A549 (cell line): ENCODE measurements around the gene ID3. TPM values are rescaled to one million over a fixed set of nuclear protein-coding genes. Genes with fewer than 3 reads are reported as not detected.

Source experiments
- ATAC-seq, 2 experiments: fragments of 200-7000 bp in 1 of 2; fragments of >200 bp in 1 of 2; cut with Nextera tagmentation in 1 of 2; cut with Tn5 transposase in 1 of 2; 3 replicates each; pipeline versions ENCODE4 v1.8.0 to v1.9.1; 2018 to 2020; ENCODE audit warnings: mild to moderate bottlenecking in 1 of 2, moderate library complexity in 1 of 2
- CTCF ChIA-PET: fragments of 300-600 bp; sonication (Branson Sonifier 250); formaldehyde crosslinking; extraction: SDS; loops from one replicate; lab custom pipeline; 2021; ENCODE audit warnings: antibody characterized with exemption, inconsistent platforms; lab: Yijun Ruan, JAX
- POLR2A ChIA-PET: fragments of 350-600 bp; formaldehyde crosslinking; extraction: SDS; loops from one replicate; lab custom pipeline; 2021; ENCODE audit warnings: antibody characterized with exemption, inconsistent platforms; lab: Yijun Ruan, JAX
- DNase-seq, 2 experiments: peaks; one replicate each; pipeline versions ENCODE4 v3.0.0 to v3.0.0-alpha.2; 2011 to 2016; ENCODE audit warnings: low read depth in 1 of 2, low spot score in 1 of 2
- FAIRE-seq: peaks from 2 replicates; lab custom pipeline; 2011; peaks lifted over from hg19 to GRCh38; lab: Jason Lieb, UNC
- H3K27ac ChIP-seq, 2 experiments: fragments of >200 bp; sonication (Bioruptor Twin); formaldehyde crosslinking; 3 replicates each; pipeline ENCODE4 v1.5.1; 2016 to 2017
- H3K4me1 ChIP-seq: fragments of >200 bp; sonication (Bioruptor Twin); formaldehyde crosslinking; 3 replicates; pipeline ENCODE4 v1.6.1; 2016
- H3K4me2 ChIP-seq: fragments of >200 bp; sonication (Bioruptor Twin); formaldehyde crosslinking; 3 replicates; pipeline ENCODE4 v1.6.1; 2016
- H3K4me3 ChIP-seq: fragments of >200 bp; sonication (Bioruptor Twin); formaldehyde crosslinking; 3 replicates; pipeline ENCODE4 v1.5.1; 2016
- H3K9me3 ChIP-seq: fragments of >200 bp; sonication (Bioruptor Twin); formaldehyde crosslinking; 3 replicates; pipeline ENCODE4 v1.6.1; 2016
- BHLHE40 ChIP-seq: IDR thresholded peaks from 2 replicates; pipeline ENCODE4 v1.6.1; 2012; ENCODE audit warnings: low read depth, low read length, inconsistent platforms
- CBX8 ChIP-seq: fragments of 200-600 bp; sonication (generic); IDR thresholded peaks from 2 replicates; pipeline ENCODE4 v1.6.1; 2016
- CEBPB ChIP-seq, 2 experiments: fragments of >200 bp in 1 of 2; sonication (Bioruptor Twin) in 1 of 2; formaldehyde crosslinking in 1 of 2; IDR thresholded peaks; 2 replicates each; pipeline ENCODE4 v1.6.1; 2012 to 2016
- CHD4 ChIP-seq: fragments of 200-600 bp; sonication (generic); IDR thresholded peaks from 2 replicates; pipeline ENCODE4 v1.6.1; 2016; ENCODE audit warnings: antibody characterized with exemption, mild to moderate bottlenecking, borderline replicate concordance
- CTCF ChIP-seq: fragments of >200 bp; sonication (Bioruptor Twin); formaldehyde crosslinking; IDR thresholded peaks from 3 replicates; pipeline ENCODE4 v1.5.1; 2016
- EHF ChIP-seq: fragments of 250-450 bp; sonication (Bioruptor Pico); IDR thresholded peaks from 2 replicates; pipeline ENCODE4 v1.5.0; 2020; ENCODE audit warnings: mild to moderate bottlenecking
- EP300 ChIP-seq, 2 experiments: fragments of >200 bp; sonication (Bioruptor Twin); formaldehyde crosslinking; IDR thresholded peaks; 2 replicates in 1 of 2; 3 replicates in 1 of 2; pipeline ENCODE4 v1.6.1; 2016 to 2017
- HES2 ChIP-seq: fragments of >200 bp; sonication (Bioruptor Twin); formaldehyde crosslinking; IDR thresholded peaks from 2 replicates; pipeline ENCODE4 v1.6.1; 2016
- HOXB13 ChIP-seq: fragments of 250-450 bp; sonication (Bioruptor Pico); IDR thresholded peaks from 2 replicates; pipeline ENCODE4 v1.5.0; 2020; ENCODE audit warnings: low read depth, mild to moderate bottlenecking, moderate library complexity
- JUN ChIP-seq, 2 experiments: fragments of >200 bp; sonication (Bioruptor Twin); formaldehyde crosslinking; IDR thresholded peaks; 2 replicates in 1 of 2; 3 replicates in 1 of 2; pipeline ENCODE4 v1.6.1; 2016 to 2017
- JUNB ChIP-seq: fragments of >200 bp; sonication (Bioruptor Twin); formaldehyde crosslinking; IDR thresholded peaks from 2 replicates; pipeline ENCODE4 v1.6.1; 2016
- KDM1A ChIP-seq: fragments of 200-600 bp; sonication (generic); IDR thresholded peaks from 2 replicates; pipeline ENCODE4 v1.6.1; 2016; ENCODE audit warnings: low read depth, mild to moderate bottlenecking
- KDM5A ChIP-seq: fragments of 200-600 bp; sonication (generic); IDR thresholded peaks from 2 replicates; pipeline ENCODE4 v1.6.1; 2016; ENCODE audit warnings: antibody characterized with exemption, mild to moderate bottlenecking
- MAFK ChIP-seq: fragments of 450-650 bp; IDR thresholded peaks from 2 replicates; pipeline ENCODE4 v1.6.1; 2014; ENCODE audit not compliant: partially characterized antibody
- NR3C1 ChIP-seq: fragments of >200 bp; sonication (Bioruptor Twin); formaldehyde crosslinking; IDR thresholded peaks from 3 replicates; pipeline ENCODE4 v1.6.1; 2017
- PBX3 ChIP-seq: IDR thresholded peaks from 2 replicates; pipeline ENCODE4 v1.6.1; 2012
- PHF8 ChIP-seq: fragments of 200-600 bp; sonication (generic); IDR thresholded peaks from 2 replicates; pipeline ENCODE4 v1.6.1; 2016; ENCODE audit warnings: low read depth, mild to moderate bottlenecking, antibody characterized with exemption, moderate library complexity, borderline replicate concordance
- POLR2AphosphoS2 ChIP-seq: conservative IDR thresholded peaks from 2 replicates; pipeline ENCODE4 v1.6.1; 2012; ENCODE audit warnings: low read length, improper control_type of control experiment, inconsistent platforms
- RAD21 ChIP-seq, 2 experiments: fragments of >200 bp in 1 of 2; sonication (Bioruptor Twin) in 1 of 2; formaldehyde crosslinking in 1 of 2; IDR thresholded peaks in 1 of 2; conservative IDR thresholded peaks in 1 of 2; 2 replicates in 1 of 2; 3 replicates in 1 of 2; pipeline ENCODE4 v1.6.1; 2012 to 2018; ENCODE audit warnings: inconsistent platforms in 1 of 2
- RFX5 ChIP-seq: fragments of 450-650 bp; IDR thresholded peaks from 2 replicates; pipeline ENCODE4 v1.7.1; 2014; ENCODE audit warnings: antibody characterized with exemption, mild to moderate bottlenecking, moderate library complexity
- USF2 ChIP-seq: fragments of 450-650 bp; IDR thresholded peaks from 2 replicates; pipeline ENCODE4 v1.6.1; 2014; ENCODE audit warnings: antibody characterized with exemption
- ZFP36 ChIP-seq: fragments of 450-650 bp; IDR thresholded peaks from 2 replicates; pipeline ENCODE4 v1.6.1; 2014; ENCODE audit warnings: borderline replicate concordance; ENCODE audit not compliant: partially characterized antibody
- ZSCAN20 ChIP-seq: fragments of 250-450 bp; sonication (Bioruptor Pico); IDR thresholded peaks from 2 replicates; pipeline ENCODE4 v1.8.0; 2022; ENCODE audit warnings: mild to moderate bottlenecking, moderate library complexity
- WGBS: methylation state at CpG from one replicate; pipeline ENCODE4 v1.1.6; 2017; ENCODE audit errors: missing lambda C conversion rate; 5-methylcytosine and 5-hydroxymethylcytosine counted together
- polyA plus RNA-seq, 4 experiments: library from polyadenylated mRNA; depleted of rRNA in 3 of 4; stranded (reverse); fragments of >200 nt; fragmentation: RNase III in 1 of 4; extraction: RNeasy Plus Mini Kit Qiagen cat#74134 plus additional on column Dnase treatment in 1 of 4; gene quantifications; 2 replicates in 3 of 4; 3 replicates in 1 of 4; pipeline ENCODE4 v1.2.3, GENCODE V29; 2011 to 2017

ID3 gene
- polyA plus RNA-seq, 2 of the 4 experiments (the other 2 are of a cell fraction): 171 to 336 TPM

GRCh38 chr1:23554481-23555269, 4.6 kb downstream of the ID3 start (continued):
- TF ChIP-seq EHF (CRISPR knock-in tag) (peak; percentile 22; the same call in 1 of the 2 replicates), RAD21 (conservative IDR thresholded peaks at IDR 0.05 in 1 of 2, IDR thresholded peaks at IDR 0.05 in 1 of 2) (peak in 1 of 2 experiments; percentile 23; a peak in 2 of 5 replicates), PHF8 (no peak), USF2 (peak; percentile 59), NR3C1 (no peak), EP300 (IDR thresholded peaks at IDR 0.05) (peak in 1 of 2 experiments; percentile 67; a peak in 3 of 5 replicates), RFX5 (no peak)

- no peak for FAIRE-seq
- CTCF ChIA-PET: interaction anchor here (1.1 to 29.3 kb wide), 6 partner anchors 9 to 111 kb away, joined by 3 to 699 read pairs (median 8); no protein-coding TSS in a partner anchor
These were observed 5.2 kb downstream of the ID3 start for GRCh38 chr1:23554127-23554480.

GRCh38 chr1:23553231-23554126, 5.8 kb downstream of the ID3 start:
- Histone ChIP-seq H3K4me1 (peaks cover 49% of the 10 kb centered on the region), H3K27ac (peak overlapping the region; percentile 96 to 98), H3K9me3 (no peaks in the 10 kb centered on the region)
- POLR2A ChIA-PET: interaction anchor here (0.7 to 3.7 kb wide), 6 partner anchors 9 to 138 kb away, joined by 3 to 31 read pairs (median 12); partner anchors contain the start of gene RPL11
- FAIRE-seq: no peak
- TF ChIP-seq ZFP36: peak; percentile 77
- TF ChIP-seq EP300 (IDR thresholded peaks at IDR 0.05): no peak
- no peak for TF ChIP-seq HOXB13
- no peak for TF ChIP-seq MAFK
- TF ChIP-seq HES2: no peak
- no peak for TF ChIP-seq RFX5
- TF ChIP-seq CEBPB (IDR thresholded peaks at IDR 0.05): no peak
- 0 out of 2 replicates have a peak, but pooled peaks have one; percentile 49 for TF ChIP-seq KDM1A
- TF ChIP-seq CTCF: no peak
- TF ChIP-seq, all 56 proteins: peak for 2
- CTCF ChIA-PET: interaction anchor here (0.6 to 29.3 kb wide), 7 partner anchors 8 to 112 kb away, joined by 3 to 699 read pairs (median 5); no protein-coding TSS in a partner anchor
- peak overlapping the region; percentile 77 for H3K4me2 ChIP-seq
- DNase-seq (no peak), ATAC-seq (no peak)
- peak overlapping the region; percentile 45; the same call in 2 of the 3 replicates for H3K4me3 ChIP-seq
- WGBS: 60% methylated on average over 20 of the region's 21 CpGs

More at GRCh38 chr1:23554127-23554480, 5.2 kb downstream of the ID3 start:
- TF ChIP-seq POLR2AphosphoS2 (no peak), CHD4 (no peak), EP300 (IDR thresholded peaks at IDR 0.05) (no peak), NR3C1 (no peak), JUN (IDR thresholded peaks at IDR 0.05) (no peak), JUNB (no peak), MAFK (no peak), PBX3 (no peak), CBX8 (no peak), BHLHE40 (no peak), ZSCAN20 (CRISPR knock-in tag) (no peak), RFX5 (no peak), KDM5A (no peak)
- H3K9me3 ChIP-seq: no peaks in the 10 kb centered on the region
- ATAC-seq (no peak), DNase-seq (no peak)
- peak overlapping the region; percentile 45 for H3K4me3 ChIP-seq
- peak overlapping the region; percentile 77 for H3K4me2 ChIP-seq
- WGBS: 15% methylated on average over 4 of the region's 12 CpGs
- POLR2A ChIA-PET: interaction anchor here (0.6 to 11.2 kb wide), 13 partner anchors 7 to 510 kb away, joined by 3 to 168 read pairs (median 11); partner anchors contain the start of genes E2F2 and RPL11
- H3K27ac ChIP-seq: peak overlapping the region; percentile 96 to 98
- H3K4me1 ChIP-seq: peaks cover 44% of the 10 kb centered on the region
